ENCODE measurements around the gene GSE1. TPM values are rescaled to one million over a fixed set of nuclear protein-coding genes. Genes with fewer than 3 reads are reported as not detected.

Gene GSE1
- total RNA-seq, 2 experiments from 2014 or later = 18.4 to 19.8 TPM

- no peaks in the 10 kb centered on the region for H3K27me3 Mint-ChIP-seq
- H3K9me3 Mint-ChIP-seq = no peaks in the 10 kb centered on the region
- DNase-seq = no peak
- ChIA-PET POLR2A (no interaction called here), CTCF (no interaction called here)
- no peak overlapping the region for H3K27ac Mint-ChIP-seq
- peaks cover 11% of the 10 kb centered on the region for H3K4me1 Mint-ChIP-seq
- no peaks in the 10 kb centered on the region for H3K36me3 Mint-ChIP-seq (ENCODE audit: low read depth)
- H3K4me3 Mint-ChIP-seq = no peak overlapping the region
These were observed 28.2 kb downstream of the GSE1 start for GRCh38 chr16:85641305-85641704.

GRCh38 chr16:85641776-85642176, 28.7 kb downstream of the GSE1 start:
- ChIA-PET POLR2A (no interaction called here), CTCF (no interaction called here)
- Mint-ChIP-seq H3K9me3 (no peaks in the 10 kb centered on the region), H3K36me3 (ENCODE audit: low read depth) (no peaks in the 10 kb centered on the region), H3K4me1 (peaks cover 11% of the 10 kb centered on the region), H3K27ac (no peak overlapping the region), H3K27me3 (no peaks in the 10 kb centered on the region), H3K4me3 (no peak overlapping the region)
- DNase-seq = no peak

GRCh38 chr16:85642762-85643358, 29.7 kb downstream of the GSE1 start:
- Mint-ChIP-seq H3K9me3 (no peaks in the 10 kb centered on the region), H3K27me3 (no peaks in the 10 kb centered on the region), H3K4me3 (no peak overlapping the region), H3K27ac (no peak overlapping the region), H3K36me3 (ENCODE audit: low read depth) (no peaks in the 10 kb centered on the region), H3K4me1 (peaks cover 11% of the 10 kb centered on the region)
- CTCF ChIA-PET = interaction anchor here (1.1 kb wide), 1 partner anchor 17 kb away, joined by 4 read pairs; no protein-coding TSS in a partner anchor
- POLR2A ChIA-PET = no interaction called here
- DNase-seq = no peak

- CTCF ChIA-PET = interaction anchor here (1.1 kb wide), 1 partner anchor 16 kb away, joined by 4 read pairs; no protein-coding TSS in a partner anchor
- Mint-ChIP-seq H3K4me1 (peaks cover 11% of the 10 kb centered on the region), H3K9me3 (no peaks in the 10 kb centered on the region), H3K36me3 (ENCODE audit: low read depth) (no peaks in the 10 kb centered on the region), H3K27me3 (no peaks in the 10 kb centered on the region), H3K27ac (no peak overlapping the region), H3K4me3 (no peak overlapping the region)
- POLR2A ChIA-PET = no interaction called here
- DNase-seq = no peak
These were observed 30.5 kb downstream of the GSE1 start for GRCh38 chr16:85643631-85644030.

- DNase-seq = no peak
- H3K27me3 Mint-ChIP-seq = no peaks in the 10 kb centered on the region
- ChIA-PET POLR2A (no interaction called here), CTCF (no interaction called here)
- H3K27ac Mint-ChIP-seq = no peak overlapping the region
- H3K36me3 Mint-ChIP-seq (ENCODE audit: low read depth) = no peaks in the 10 kb centered on the region
- peaks cover 11% of the 10 kb centered on the region for H3K4me1 Mint-ChIP-seq
- H3K9me3 Mint-ChIP-seq = no peaks in the 10 kb centered on the region
- no peak overlapping the region for H3K4me3 Mint-ChIP-seq
These were observed 31.1 kb downstream of the GSE1 start for GRCh38 chr16:85644093-85644712.

GRCh38 chr16:85645021-85645589, 32.0 kb downstream of the GSE1 start:
- ChIA-PET CTCF (no interaction called here), POLR2A (no interaction called here)
- DNase-seq = no peak
- Mint-ChIP-seq H3K27me3 (no peaks in the 10 kb centered on the region), H3K36me3 (ENCODE audit: low read depth) (no peaks in the 10 kb centered on the region), H3K4me1 (peaks cover 11% of the 10 kb centered on the region), H3K4me3 (no peak overlapping the region), H3K27ac (no peak overlapping the region), H3K9me3 (no peaks in the 10 kb centered on the region)

- no peak for DNase-seq
- no peaks in the 10 kb centered on the region for H3K27me3 Mint-ChIP-seq
- no peak overlapping the region for H3K4me3 Mint-ChIP-seq
- H3K9me3 Mint-ChIP-seq = no peaks in the 10 kb centered on the region
- no peaks in the 10 kb centered on the region for H3K36me3 Mint-ChIP-seq (ENCODE audit: low read depth)
- ChIA-PET POLR2A (no interaction called here), CTCF (no interaction called here)
- H3K27ac Mint-ChIP-seq = no peak overlapping the region
- peaks cover 11% of the 10 kb centered on the region for H3K4me1 Mint-ChIP-seq
These were observed 33.3 kb downstream of the GSE1 start for GRCh38 chr16:85646358-85646907.

GRCh38 chr16:85646976-85647375, 33.9 kb downstream of the GSE1 start:
- no peak overlapping the region for H3K27ac Mint-ChIP-seq
- no peaks in the 10 kb centered on the region for H3K36me3 Mint-ChIP-seq (ENCODE audit: low read depth)
- CTCF ChIA-PET = no interaction called here
- peaks cover 11% of the 10 kb centered on the region for H3K4me1 Mint-ChIP-seq
- no peak for DNase-seq
- no peaks in the 10 kb centered on the region for H3K9me3 Mint-ChIP-seq
- no peak overlapping the region for H3K4me3 Mint-ChIP-seq
- no peaks in the 10 kb centered on the region for H3K27me3 Mint-ChIP-seq
- POLR2A ChIA-PET = no interaction called here

- H3K27ac Mint-ChIP-seq = no peak overlapping the region
- no peak for DNase-seq
- H3K27me3 Mint-ChIP-seq = no peaks in the 10 kb centered on the region
- POLR2A ChIA-PET = no interaction called here
- peaks cover 11% of the 10 kb centered on the region for H3K4me1 Mint-ChIP-seq
- no peaks in the 10 kb centered on the region for H3K36me3 Mint-ChIP-seq (ENCODE audit: low read depth)
- no peaks in the 10 kb centered on the region for H3K9me3 Mint-ChIP-seq
- no peak overlapping the region for H3K4me3 Mint-ChIP-seq
- CTCF ChIA-PET = no interaction called here
These were observed 35.1 kb downstream of the GSE1 start for GRCh38 chr16:85648070-85648714.

GRCh38 chr16:85648805-85649204, 35.7 kb downstream of the GSE1 start:
- H3K9me3 Mint-ChIP-seq = no peaks in the 10 kb centered on the region
- no peak overlapping the region for H3K4me3 Mint-ChIP-seq
- ChIA-PET POLR2A (no interaction called here), CTCF (no interaction called here)
- no peak overlapping the region for H3K27ac Mint-ChIP-seq
- no peaks in the 10 kb centered on the region for H3K36me3 Mint-ChIP-seq (ENCODE audit: low read depth)
- H3K27me3 Mint-ChIP-seq = no peaks in the 10 kb centered on the region
- H3K4me1 Mint-ChIP-seq = peaks cover 11% of the 10 kb centered on the region
- DNase-seq = no peak

- POLR2A ChIA-PET = interaction anchor here (0.6 kb wide), 1 partner anchor 109 kb away, joined by 3 read pairs; no protein-coding TSS in a partner anchor
These were observed 36.5 kb downstream of the GSE1 start for GRCh38 chr16:85649411-85650134.

GRCh38 chr16:85650135-85650843, 37.2 kb downstream of the GSE1 start:
- ChIA-PET POLR2A (no interaction called here), CTCF (interaction anchor here (1.3 kb wide), 1 partner anchor 34 kb away, joined by 5 read pairs; no protein-coding TSS in a partner anchor)
- DNase-seq = no peak
- no peaks in the 10 kb centered on the region for H3K9me3 Mint-ChIP-seq
- H3K36me3 Mint-ChIP-seq (ENCODE audit: low read depth) = no peaks in the 10 kb centered on the region
- H3K4me1 Mint-ChIP-seq = peaks cover 2% of the 10 kb centered on the region
- no peaks in the 10 kb centered on the region for H3K27me3 Mint-ChIP-seq
- H3K27ac Mint-ChIP-seq = no peak overlapping the region
- no peak overlapping the region for H3K4me3 Mint-ChIP-seq

More at GRCh38 chr16:85649411-85650134, 36.5 kb downstream of the GSE1 start:
- no peaks in the 10 kb centered on the region for H3K27me3 Mint-ChIP-seq
- H3K4me3 Mint-ChIP-seq = no peak overlapping the region
- DNase-seq = no peak
- CTCF ChIA-PET = interaction anchor here (1.3 kb wide), 1 partner anchor 34 kb away, joined by 5 read pairs; no protein-coding TSS in a partner anchor
- no peaks in the 10 kb centered on the region for H3K9me3 Mint-ChIP-seq
- peaks cover 9% of the 10 kb centered on the region for H3K4me1 Mint-ChIP-seq
- no peak overlapping the region for H3K27ac Mint-ChIP-seq
- no peaks in the 10 kb centered on the region for H3K36me3 Mint-ChIP-seq (ENCODE audit: low read depth)

All from activated CD4-positive, alpha-beta memory T cell treated with anti-CD3 and anti-CD28 coated beads, Interleukin-2, amount 10 ng/mL, durations not matched to agents 7 days and 5 days (primary cell).